Measurements from ENCODE around the gene RPS6KC1. TPM values are rescaled to one million over a fixed set of nuclear protein-coding genes. Genes with fewer than 3 reads are reported as not detected.
"Not testable (repeated sequence)": the region's sequence is repeated elsewhere in the genome, so short reads cannot be mapped to it uniquely, and the experiment has no call there.

Gene RPS6KC1
- polyA plus RNA-seq, 3 donors = 3.8 to 6.6 (median 6.2) TPM

DNA sequence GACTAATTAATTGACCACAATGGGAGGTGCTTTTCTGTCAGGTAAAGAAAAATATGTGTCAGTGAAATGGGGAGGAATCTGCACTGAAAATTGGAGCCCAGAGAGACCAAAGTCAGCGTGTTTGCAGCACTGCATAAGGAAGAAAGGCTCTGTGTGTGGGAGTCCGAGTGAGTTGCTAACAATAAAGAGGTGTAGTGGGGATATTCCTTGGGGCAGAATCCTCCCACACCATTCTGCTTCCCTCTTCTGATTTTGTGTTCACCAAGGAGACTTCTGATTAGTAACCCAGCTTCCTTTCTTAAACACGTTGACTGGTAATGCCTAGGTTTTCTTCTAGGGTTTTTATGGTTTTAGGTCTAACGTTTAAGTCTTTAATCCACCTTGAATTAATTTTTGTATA, 240.5 kb downstream of the RPS6KC1 start:
- WGBS, 3 donors = 79 to 88% (median 88%) methylated on average over 4 of the region's 4 CpGs
- no peak overlapping the region for H3K27ac ChIP-seq (ENCODE audit: low read depth, low read length)

DNA sequence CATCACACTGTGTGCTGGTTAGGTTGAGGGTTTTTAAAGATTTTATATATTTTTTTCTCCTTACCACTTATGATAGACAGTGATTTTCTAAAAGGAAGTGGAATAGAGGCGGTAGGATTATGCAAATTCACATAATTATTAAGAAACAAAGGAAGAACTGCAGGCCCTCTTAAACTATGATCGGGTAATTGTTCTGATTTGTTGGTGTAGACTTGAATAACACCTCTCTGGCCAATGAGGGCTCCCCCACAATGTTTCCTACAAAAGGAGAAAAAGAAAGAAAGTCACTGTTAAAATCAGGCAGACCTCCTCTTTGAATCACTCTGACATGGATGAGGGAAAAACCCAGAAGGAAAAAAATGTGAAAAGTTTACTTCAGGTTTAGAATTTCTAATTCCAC, 241.6 kb downstream of the RPS6KC1 start:
- WGBS, 3 donors = 62 to 91% (median 73%) methylated on average over 2 of the region's 2 CpGs
- no peak overlapping the region for H3K27ac ChIP-seq (ENCODE audit: low read depth, low read length)

DNA sequence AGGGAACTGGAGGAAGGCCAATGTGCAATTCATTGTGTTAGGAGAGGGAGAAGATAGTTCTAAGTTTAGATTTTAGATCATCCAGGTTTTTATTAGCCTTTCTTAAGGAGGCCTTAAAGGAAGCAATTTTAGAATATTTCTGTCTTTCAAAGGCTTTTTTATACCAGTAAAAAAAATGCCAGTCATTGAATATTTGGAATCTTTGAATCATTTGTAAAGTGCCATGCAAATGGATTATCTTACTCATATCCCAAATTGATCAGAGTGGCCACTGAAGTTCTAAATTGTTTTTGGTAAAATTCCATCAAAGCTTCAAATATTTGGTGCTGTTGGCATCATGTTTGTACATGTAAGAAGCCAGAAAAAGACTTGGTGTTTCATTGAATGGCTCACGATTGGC, 244.8 kb downstream of the RPS6KC1 start:
- no peak overlapping the region for H3K27ac ChIP-seq (ENCODE audit: low read depth, low read length)
- 97 to 98% (median 97%) methylated on average over 1 of the region's 1 CpG for WGBS, 3 donors

DNA sequence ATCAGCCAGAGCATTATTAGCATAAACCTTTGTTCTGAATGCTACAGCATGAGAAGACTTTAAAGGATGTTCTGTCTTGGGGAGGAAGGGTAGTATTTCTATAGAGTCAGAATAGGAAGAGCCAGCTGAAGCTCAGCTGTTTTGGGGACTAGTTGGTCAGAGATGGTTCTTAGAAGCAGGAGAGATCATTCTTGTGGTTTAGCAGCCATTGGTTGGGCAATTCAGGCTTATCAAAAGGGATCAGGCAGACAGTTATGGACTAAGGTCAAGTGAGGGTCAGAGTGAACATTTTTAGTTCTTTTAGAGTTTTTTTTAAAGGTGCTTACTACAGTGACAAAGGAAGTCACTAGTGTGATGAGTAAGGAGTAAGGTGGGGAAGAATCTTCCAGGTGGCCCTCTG, 245.5 kb downstream of the RPS6KC1 start:
- H3K27ac ChIP-seq (ENCODE audit: low read depth, low read length) = no peak overlapping the region

DNA sequence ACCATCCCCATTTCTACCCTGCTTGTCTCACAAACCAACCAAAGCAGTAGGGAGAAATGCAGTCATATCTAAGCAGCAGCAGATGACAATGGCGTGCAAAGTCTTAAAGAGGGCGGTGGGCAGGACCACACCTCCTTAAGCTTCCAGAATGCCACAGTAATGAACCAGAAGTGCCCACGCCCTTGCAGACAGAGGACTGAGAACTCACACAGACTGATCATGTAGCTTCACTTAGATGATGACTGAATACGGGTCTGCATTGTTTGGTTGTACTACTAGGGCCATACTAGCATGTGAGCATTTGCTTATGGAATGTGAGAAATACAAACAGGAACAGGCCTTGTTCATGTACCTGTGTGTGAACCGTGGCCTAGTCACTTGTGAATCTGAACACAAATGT, 246.0 kb downstream of the RPS6KC1 start:
- no peak overlapping the region for H3K27ac ChIP-seq (ENCODE audit: low read depth, low read length)
- WGBS, 3 donors = 94 to 99% (median 96%) methylated on average over 5 of the region's 5 CpGs

DNA sequence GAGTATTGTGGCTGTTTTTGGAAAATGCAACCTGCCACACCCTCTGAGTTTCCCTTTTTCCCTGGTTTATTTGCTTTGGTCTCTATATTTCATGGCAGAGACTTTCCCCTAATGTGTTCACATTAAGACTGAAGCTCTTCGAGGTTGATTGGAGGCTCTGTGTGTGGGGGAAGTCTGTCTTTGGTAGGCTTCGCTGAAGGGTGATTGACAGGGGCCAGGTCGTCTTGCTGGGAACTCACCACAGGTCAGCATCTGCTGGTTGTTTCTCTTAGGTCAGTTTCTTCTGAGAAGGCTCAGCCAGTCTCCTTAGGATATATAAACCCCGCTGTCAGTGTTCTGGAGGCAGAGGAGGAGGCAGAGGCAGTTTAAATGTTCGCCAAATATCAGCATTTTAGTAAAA, 249.4 kb downstream of the RPS6KC1 start:
- H3K27ac ChIP-seq (ENCODE audit: low read depth, low read length) = no peak overlapping the region
- WGBS, 3 donors = 67 to 80% (median 74%) methylated on average over 5 of the region's 5 CpGs

DNA sequence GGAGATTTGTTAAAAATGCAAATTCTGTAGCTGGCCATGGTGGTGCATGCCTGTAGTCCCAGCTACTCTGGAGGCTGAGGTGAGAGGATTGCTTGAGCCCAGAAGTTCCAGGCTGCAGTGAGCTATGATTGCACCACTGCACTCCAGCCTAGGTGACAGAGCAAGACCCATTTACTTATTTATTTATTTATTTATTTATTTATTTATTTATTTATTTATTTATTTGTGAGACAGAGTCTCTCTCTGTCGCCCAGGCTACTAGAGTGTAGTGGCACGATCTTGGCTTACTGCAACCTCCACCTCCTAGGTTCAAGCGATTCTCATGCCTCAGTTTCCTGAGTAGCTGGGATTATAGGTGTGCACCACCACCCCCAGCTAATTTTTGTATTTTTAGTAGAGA, 250.5 kb downstream of the RPS6KC1 start:
- not testable (repeated sequence) for H3K27ac ChIP-seq (ENCODE audit: low read depth, low read length)
- WGBS, 3 donors = 91 to 98% (median 98%) methylated on average over 3 of the region's 3 CpGs

DNA sequence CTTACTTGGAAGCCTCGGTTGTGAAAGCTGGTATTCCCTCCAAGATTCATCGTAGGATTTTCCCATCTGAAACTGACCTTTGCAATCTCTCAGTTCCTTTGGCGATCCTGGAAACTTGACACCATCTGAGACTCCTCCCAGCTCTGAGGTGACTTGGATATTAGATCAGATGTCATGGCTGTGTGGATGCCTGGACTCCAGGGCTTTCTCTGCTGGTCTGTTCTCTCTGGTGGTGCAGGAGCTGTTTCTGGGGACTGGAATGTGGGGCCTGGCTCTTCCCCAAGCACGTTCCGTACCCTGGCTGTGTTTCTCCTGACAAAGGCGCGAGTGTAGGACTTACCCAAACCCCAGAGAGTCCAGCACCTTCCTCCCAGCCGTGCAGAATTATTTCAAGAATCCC, 252.2 kb downstream of the RPS6KC1 start:
- WGBS, 3 donors = 56 to 60% (median 58%) methylated on average over 8 of the region's 8 CpGs
- H3K27ac ChIP-seq (ENCODE audit: low read depth, low read length) = no peak overlapping the region

DNA sequence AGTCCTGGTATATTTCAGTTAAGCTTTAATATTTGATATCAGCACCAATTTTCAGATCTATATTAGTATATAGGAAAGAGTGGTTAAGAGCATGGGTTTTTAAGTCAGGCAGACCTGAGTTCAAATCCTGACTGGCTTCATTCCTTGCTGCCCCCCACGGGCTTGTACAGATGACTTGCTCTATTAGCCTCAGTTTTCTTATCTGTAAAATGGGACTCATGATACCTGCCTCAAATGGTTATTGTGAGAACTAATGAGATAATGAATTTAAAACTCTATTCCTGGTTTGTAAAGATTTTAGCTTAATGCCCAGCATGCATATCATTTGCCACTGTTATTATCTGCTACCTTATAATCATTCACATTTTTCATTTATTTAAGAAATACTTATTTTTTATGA, 264.5 kb downstream of the RPS6KC1 start:
- WGBS, 3 donors = 75 to 91% (median 84%) methylated on average over 1 of the region's 1 CpG
- H3K27ac ChIP-seq (ENCODE audit: low read depth, low read length) = no peak overlapping the region

DNA sequence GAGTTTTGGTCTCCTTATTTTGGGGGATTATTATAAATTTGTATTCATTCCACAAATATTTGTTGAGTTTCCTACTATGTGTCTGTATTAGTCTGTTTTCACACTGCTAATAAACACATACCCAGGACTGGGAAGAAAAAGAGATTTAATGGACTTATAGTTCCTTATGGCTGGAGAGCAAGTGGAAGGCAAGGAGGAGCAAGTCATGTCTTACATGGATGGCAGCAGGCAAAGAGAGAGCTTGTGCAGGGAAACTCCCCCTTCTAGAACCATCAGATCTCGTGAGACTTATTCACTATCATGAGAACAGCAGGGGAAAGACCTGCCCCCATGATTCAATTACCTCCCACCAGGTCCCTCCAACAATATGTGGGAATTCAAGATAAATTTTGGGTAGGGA, 267.4 kb downstream of the RPS6KC1 start:
- H3K27ac ChIP-seq (ENCODE audit: low read depth, low read length) = not testable (repeated sequence)
- 58 to 80% (median 74%) methylated on average over 1 of the region's 1 CpG for WGBS, 3 donors

DNA sequence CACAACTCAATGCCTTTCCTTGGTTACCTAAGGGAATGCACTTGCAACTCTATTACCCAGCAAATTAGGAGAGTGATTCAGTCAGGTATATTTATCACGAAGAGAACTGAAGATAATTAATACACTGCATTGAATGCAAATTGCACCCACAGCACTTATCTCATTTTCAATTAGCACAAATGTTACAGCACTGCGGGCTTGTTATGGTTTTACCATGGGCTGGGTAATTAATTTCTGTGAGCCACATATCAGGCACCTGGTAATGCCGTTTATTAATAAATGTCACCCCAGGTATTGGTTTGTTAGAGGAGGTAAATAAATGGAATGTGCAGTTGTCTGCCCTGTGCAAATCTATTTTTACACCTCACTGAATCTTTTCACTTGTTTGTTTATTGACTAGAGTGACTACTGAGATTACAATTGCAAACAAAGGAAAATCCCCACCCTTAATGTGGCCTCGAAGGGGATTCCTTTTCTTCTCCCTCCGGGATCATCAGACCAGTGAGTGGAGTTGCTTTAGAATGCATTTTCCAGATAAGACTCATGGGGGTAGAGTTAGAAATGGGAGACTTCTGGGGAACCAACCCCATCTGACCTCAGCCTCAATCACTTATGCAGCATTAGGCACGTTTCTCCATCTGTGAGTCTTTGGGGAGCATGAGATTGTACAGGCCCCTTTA, 269.3 kb downstream of the RPS6KC1 start:
- WGBS, 3 donors = 32 to 76% (median 65%) methylated on average over 6 of the region's 6 CpGs
- no peak overlapping the region for H3K27ac ChIP-seq (ENCODE audit: low read depth, low read length)

Other genes with a start within 250 kb of the RPS6KC1 start
- gene SPATA45, start 203.6 kb upstream of the RPS6KC1 start, polyA plus RNA-seq = not detected
- gene FLVCR1, start 193.0 kb upstream of the RPS6KC1 start, polyA plus RNA-seq = 1 to 10 TPM; 1.3 to 1.6 (median 1.6) TPM
- gene VASH2, start 100.7 kb upstream of the RPS6KC1 start, polyA plus RNA-seq = 1 to 10 TPM in 1 of 3 donors, under 1 TPM in 2; 0.07 to 5.2 (median 0.94) TPM
- 10 to 100 TPM in 2 of 3 donors, 1 to 10 TPM in 1; 7.5 to 18.6 (median 11.2) TPM for gene ANGEL2, start 35.4 kb upstream of the RPS6KC1 start, polyA plus RNA-seq